ENCODE data around the gene GNAZ.

Gene GNAZ

DNA sequence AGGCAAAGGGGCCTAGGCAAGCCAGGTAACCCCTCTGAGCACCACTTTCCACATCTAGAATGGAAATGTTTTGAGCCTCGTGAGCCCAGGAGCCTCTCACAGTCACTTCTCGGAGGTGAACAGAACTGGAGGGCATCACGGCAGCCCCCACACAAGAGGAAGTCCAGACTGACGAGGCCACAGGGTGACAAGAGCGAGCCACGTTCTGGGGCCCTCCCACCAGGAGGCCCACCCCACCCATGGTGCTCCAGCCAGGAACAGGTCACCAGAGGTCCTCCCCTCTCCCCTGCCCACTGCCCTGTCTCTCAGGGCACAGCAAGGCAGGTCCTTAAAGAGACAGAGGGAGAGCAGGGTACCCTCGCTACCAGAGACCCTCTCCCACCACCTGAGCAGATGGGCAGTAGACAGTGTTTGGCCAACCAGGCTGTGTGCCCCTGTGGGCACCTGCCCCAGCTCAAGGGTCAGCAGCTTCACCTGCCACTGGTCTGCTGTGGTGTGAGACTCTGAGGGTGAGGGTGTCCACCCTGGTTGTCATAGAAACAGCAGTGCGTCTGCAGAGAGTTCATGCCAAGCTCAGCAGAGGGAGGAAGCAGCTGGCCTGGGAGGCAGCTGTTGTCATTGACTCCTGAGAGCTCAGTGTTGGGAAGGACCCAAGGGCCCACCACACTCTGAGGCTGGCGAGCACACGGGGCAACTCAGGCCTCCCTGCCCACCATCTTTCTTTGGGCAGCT is 40.0 kb downstream of the GNAZ start:
- DNase-seq, result no peak

DNA sequence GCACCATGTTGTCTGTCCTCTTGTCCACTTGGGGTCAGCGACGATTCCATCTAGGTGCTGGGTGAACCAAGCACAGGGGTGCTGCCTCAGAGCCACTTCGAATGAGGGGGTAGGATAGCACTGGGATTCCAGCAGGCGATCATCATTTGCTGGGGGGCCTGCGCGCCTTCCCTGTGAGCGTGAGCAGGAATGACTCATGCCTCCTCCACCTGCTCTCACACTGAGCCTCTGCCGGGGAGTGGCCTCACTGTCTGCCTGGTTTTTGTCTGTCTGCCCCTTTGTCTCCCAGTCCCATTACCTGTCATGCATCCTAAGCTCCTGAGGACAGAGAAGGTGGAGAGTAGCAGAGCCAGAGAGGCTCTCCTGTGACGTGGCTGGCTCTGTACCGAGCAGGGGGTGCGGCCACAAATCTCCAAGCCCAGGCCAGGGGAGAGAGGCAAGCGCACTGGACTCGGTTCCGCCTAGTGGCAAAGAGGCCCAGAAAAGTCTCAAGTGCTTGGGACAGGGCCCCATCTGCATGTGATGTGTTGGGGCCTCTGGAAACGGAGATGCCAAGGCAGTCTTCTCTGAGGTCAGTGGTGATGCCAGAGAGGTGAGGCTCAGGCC is 40.7 kb downstream of the GNAZ start:
- no peak for DNase-seq

DNA sequence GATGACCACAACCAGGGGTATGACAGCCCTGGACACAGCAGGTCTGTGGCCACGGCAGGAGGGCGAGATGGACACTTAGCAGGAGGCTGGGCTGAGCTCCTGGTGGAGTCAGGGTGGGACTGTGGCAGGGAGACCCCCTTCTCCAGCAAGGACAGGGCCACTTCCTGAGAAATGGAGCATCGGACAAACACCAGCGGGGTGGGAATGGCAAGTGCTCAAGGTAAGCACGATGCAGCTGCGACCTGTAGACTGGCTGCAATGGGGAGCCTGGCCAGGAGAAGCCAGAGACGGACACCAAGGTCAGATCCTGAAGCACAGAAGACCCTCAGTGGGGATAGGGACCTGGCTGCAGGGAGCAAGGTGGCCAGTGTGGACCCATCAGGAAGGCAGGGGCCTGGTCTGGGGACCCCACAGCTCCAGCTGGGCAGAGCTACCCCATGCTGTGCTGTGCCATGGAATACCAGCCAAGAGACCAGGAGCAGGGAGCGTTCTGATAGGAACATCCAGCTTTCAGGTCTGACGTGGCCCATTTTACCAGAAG is 42.2 kb downstream of the GNAZ start:
- DNase-seq, result no peak

DNA sequence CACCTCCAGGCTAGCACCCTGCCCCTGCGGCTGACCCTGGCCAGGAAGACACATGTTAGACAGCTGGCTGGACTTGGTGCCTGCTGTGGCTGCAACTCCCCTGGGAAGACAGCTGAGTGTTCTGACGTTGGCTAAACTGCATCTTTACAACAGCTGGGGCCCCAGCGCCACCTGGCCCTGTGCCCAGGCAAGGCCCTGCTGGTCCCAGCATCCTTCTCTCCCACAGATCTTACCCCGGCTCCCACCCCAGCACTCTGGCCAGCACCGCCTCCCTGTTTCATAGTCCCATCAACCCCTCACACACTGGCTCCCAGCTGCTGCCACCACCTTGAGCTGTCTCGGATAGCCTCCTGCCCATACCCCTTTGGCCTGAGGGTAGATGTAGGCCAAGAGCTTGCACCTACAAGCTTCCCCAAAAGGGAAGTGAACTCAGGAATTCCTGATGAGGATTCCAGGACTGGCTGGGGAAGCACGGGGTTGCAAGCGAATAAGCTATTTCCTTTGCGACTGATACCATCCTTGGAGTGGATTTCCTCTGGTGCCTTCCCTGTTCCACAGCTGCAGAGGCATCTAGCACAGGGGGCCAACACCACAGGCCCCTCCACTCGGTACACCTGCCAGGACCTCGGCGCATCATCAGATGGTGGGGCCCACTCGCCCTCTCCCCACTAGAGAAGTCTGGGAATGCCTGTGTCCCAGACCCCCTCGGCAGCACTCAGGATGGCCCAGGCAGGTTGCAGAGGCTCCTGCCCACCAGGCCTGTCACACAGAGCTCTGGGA is 42.9 kb downstream of the GNAZ start:
- no peak for DNase-seq

DNA sequence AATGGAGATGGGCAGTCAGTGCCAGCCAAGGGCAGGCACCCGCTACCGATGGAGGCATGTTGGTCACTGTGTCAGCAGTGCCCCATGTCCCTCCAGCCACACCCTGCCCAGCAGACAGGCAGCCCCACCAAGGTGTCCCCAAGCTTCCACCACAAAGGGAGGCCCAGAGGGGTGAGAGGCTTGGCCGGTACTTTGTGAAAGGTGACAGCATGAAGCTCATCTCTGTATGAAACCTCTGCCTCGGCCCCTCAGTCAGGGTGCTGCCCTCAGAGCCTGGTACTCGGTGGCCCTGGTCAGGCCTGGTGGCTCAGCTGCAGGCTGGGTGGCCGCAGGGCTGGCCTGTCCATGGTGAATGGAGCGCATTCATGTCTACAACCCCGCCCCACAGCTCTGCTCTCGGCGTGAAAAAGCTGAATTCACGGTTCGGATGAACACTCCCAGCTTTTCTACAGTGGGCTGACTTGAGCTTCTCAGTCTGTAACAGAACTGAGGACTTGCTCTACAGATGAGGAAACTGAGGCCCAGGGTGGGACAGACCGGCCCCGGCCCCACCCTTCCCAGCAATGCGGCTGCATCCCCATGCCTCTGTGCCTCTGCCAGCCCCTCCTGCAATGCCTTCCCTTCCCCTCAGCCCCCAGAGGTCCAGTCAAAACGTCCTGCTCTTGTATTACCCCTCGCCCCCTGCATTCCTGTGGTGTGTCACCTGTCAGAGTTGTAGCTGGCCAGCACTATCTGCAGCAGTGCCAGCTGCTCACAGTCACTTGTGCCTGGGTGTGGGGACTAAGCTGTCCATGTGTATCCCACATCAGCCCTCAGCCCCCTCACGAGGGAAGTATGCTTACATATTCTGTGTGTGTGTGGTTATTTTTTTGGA is 43.8 kb downstream of the GNAZ start:
- no peak for DNase-seq

DNA sequence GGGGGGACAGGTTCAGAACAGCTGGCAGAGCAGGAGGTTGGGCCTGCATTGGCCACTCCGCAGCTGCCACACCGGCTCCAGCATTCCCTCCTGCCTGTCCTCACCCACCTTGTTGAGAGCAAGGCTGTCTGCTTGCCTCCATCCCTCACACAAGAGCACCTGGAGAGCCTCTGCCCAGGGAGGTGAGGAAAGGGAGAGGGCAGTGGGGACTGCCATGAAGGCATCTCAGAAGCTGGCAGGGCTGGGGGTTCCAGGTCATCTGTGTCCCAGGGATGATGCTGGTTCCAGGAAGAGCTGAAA is 44.4 kb downstream of the GNAZ start:
- no peak for DNase-seq

DNA sequence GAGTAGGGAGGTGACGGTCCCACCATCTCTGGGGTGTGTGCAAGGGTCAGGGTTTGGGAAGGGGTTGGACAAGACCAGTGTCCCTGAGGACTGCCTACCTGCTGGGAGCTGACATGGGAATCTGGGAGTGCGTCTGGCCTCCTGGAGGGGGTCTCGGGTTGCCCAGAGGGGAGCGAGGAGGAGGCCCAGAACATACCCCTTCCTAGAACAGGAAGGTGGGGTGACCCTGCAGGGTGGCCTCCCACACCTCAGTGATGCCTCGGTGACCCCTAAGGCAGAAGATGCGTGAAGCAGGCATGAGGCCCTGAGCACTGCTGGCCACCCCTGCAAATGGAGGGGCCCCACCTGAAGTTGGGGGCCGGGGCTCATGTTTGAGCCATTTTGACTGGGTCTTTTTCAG is 45.0 kb downstream of the GNAZ start:
- DNase-seq, result no peak

DNA sequence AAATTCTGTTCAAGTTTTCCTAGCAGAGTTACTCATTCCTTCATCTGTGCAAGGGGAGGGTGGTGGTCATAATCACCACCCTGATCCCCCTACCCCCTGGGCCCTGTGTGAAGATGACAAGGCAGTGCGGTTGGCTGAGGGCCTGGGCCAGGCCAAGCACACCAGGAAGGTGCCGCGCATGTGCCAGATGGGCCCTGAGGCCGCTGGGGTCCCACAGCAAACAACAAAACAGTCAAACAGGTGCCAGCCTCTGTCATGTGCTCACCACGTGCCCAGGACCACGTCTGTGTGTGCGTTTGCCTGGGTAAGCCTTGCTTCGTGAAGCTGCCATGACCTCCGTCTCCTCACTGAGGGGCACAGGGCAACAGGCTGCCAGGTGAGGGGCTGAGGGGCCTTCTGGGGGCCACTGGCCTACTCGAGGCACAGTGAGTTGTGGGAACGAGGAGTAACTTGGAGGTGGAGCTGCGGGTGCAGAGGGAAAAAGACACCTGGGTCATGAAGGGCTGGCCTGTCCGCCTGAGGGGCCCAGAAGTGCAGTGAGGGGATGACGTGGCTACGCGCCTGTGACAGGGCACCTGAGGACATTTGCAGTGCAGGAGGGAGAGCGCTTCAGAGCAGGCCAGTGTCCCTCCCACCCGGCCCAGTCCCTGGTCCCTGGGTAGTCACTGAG is 45.6 kb downstream of the GNAZ start:
- no peak for DNase-seq

DNA sequence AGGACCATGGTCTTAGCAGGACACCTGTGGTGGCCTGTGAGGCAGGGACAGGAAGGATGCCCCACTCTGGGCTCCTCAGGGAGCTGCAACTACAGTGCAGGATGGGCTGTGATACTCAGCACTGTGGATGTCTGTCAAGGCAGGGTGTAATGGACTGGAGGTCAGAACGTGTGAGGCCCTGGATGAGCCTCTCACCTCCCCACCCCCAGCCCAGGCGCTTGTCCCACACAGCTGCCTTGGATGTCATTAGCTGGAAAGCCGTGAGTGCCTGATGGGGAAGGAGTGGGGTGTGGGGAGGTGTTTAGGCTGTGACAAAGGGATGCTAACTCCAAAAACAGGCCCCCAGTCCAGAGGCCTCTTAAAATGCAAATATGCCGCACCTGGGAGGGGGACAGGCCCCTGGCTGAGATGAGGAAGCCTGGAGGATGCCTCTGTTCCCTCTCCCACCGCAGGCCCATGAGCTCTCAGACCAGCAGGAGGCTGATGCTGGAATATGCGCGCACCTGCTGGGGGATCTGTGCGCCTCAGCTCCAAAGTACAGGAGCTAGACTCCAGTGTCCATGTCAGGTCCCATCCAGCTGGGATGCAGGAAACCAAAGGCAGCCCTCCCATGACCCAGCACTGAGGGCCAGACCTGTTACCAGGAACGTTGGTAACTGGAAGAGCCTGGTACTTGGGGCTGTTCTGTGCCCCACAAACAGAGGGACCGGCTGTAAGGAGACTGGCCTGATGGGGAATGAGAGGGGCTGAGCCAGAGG is 46.4 kb downstream of the GNAZ start:
- DNase-seq, result no peak

DNA sequence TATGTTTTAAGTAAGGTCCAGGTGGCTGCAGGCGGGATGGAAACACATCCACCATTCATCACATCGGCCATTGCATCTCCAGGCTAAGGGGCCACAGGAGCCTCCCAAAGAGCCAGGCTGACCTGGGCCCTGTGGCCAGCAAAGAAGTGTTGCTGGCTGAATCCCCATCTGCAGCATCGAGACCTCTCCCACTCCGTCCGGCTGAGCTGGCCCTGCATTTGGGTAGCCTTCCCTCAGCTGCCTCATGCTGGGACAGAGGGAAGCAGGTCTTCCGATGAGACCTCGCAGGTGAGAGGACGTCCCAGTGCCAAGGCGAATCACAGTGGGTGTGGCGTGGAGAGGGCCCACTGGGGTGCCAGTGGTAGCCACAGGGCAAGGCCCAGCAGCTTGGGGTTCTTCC is 47.0 kb downstream of the GNAZ start:
- no peak for DNase-seq

DNA sequence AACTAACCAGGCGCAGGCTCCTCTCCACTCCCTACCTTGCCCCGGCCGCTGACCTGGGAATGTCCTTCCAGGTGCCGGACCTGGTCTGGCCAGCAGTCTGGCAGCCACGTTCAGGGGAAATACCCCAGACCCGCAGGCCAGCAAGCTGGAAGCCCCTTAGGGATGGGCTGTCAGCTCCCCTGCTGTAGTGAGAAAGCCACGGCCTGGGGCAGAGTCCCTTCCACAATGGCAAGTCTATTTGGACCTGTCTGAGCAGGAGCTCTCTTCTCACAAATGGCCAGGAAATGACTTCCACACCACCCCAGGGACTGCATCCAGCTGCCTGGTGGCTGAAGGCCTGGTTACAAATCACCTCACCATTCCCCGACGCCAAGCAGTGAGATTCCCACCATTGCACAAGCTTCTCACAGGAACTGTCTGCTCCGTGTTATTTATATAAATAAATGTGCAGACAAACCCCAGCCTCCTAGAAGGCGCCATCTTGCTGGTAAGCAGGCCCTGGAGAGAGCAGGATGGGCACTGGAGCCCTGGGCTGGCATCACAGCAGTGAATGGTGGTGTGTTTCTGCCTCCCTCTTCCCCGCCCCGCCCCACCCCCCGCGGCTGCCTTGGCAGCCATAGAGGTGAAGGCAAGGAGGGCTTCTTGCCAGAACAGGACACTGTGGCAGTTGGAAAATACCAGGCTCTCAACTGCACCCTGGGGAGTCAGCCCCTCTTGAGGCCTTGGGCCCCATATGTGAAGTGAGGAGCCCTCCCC is 47.8 kb downstream of the GNAZ start:
- no peak for DNase-seq

DNA sequence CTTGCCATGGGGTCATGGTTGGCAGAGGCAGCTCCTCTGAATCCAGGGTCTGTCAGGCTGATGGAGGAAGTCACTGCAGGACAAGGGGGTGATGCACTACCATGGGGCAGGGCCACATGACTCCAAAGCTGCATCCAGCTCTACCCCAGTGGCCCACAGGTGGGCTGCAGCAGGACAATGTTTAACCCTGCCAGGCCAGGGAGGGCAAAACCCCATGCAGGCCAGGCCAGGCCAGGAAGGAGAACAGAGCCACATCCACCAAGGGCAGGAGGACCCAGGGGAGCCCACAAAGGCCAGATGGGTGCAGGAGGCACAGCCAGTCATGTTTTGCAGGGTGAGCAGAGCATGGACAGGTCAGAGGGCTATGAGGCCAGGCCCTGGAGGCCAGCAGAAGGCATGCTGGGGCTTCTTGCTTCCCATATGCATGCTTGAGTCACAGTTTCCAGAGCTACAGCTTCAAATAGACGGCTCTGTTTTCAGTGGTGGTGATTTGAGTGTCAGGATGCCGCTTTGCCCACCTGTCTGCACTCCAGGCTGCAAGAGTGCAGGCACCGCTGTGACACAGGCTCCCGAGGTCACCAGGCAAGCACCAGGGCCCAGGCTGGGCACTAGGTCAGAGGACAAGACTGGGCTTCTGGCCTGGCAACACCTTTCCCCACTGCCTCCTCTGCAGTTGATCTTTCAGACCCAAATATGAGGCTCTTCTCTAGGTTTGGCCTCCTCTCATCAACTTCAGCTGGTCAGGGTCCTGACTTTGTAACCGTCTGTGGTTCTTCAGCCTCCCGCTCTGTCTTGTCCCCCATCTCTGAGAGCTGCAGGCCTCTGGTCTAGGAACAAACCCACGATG is 48.6 kb downstream of the GNAZ start:
- DNase-seq, result no peak

DNA sequence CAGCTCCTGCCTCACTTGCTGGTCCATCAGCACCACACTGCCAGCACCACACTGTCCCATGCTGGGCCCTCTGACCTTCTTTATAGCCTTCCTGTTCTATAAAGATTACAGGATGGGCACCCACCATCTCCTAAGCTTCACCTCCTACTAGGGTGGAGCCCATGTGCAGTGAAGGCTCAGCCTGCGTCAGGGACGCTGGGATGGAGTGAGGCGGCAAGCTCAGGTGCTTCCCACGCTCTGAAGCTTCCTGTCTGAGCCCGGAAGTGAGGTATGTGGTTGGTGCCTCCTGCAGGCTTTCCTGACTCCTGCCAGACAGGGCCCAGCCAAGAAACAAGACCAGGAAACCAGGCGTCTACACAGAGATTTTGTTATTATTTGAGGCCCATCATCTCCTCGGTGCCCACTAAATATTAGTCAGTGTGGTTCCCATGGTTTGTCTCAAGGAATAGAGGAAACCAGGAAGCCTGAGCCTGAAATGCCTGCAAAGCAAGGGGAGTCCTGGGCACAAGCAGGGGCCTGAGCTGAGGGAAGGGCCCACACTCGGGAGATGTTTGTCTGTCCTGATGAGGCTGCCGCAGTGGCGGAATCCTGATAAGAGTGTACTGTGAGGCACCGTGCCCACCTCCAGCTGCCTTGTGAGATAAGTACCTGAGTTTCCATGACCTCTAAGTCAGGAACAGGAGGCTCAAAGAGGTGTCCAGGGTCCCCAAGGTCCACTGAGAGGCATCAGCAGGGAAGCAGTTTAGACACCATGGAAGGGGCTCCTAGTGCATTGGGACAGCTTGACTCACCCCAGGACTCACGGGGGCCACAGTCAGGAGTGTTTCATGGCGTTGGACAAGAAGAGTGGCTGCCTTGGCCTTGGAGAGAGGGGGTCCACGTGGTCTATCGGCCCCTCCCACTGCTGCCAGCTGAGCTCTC is 49.4 kb downstream of the GNAZ start:
- DNase-seq, result no peak

DNA sequence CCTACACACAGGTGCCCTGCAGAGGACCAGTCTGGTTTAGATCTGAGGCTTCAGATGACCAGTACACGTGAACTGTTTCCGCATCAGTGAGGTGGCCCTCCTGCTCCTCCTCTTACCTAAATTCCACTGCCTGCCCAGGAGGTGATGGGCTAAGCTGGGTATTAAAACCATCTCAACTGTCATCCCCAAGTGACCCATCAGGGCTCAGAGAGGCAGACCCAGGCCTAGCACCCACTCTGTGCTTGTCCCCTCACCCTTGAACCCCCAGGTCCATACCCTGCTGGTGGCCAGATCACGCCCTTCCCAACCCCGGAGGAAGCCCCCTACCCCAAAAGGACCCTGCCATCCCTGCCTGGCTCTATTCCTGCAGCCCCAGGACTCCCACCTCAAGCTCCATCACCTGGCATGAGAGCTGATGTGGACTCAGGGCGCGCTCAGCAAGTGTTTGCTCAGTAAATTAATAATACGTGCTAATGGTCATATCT is 50.1 kb downstream of the GNAZ start:
- no peak for DNase-seq

DNA sequence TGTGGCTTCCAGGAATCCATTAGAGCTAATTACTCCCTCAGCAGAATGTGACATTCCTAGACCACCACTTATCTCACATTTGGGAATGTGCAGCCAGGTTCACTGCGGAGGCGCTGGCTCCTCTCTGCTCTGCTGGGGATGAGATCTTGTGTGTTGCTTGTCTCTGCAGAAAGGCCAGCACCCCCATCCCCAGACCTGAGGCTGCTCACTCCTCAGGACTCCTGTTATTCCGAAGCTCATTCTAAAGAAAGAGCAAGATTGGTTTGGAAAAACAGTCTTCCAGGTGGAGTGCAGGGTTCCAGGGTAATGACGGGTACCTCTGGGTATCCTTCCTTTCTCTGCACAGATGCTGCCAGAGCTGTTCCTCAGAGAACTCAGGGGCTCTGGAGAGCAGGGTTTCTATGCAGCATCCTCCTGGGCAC is 50.7 kb downstream of the GNAZ start:
- DNase-seq, result no peak

DNA sequence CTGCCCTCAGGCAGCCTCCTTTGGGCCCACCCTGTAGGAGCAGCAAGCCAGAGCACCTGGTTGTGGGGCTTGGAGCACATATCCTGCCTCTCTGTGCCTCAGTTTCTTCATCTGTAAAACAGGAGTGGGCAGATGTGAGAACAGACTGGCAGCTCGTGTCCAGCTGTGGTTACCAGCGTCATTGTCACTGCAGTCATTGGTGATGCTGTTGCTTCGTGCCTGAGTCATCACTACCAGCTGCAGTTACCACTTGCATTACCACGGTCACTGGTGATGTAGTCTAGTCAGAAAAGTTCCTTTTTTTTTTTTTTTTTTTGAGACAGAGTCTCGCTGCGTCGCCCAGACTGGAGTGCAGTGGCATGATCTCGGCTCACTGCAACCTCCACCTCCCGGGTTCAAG is 51.1 kb downstream of the GNAZ start:
- no peak for DNase-seq

DNA sequence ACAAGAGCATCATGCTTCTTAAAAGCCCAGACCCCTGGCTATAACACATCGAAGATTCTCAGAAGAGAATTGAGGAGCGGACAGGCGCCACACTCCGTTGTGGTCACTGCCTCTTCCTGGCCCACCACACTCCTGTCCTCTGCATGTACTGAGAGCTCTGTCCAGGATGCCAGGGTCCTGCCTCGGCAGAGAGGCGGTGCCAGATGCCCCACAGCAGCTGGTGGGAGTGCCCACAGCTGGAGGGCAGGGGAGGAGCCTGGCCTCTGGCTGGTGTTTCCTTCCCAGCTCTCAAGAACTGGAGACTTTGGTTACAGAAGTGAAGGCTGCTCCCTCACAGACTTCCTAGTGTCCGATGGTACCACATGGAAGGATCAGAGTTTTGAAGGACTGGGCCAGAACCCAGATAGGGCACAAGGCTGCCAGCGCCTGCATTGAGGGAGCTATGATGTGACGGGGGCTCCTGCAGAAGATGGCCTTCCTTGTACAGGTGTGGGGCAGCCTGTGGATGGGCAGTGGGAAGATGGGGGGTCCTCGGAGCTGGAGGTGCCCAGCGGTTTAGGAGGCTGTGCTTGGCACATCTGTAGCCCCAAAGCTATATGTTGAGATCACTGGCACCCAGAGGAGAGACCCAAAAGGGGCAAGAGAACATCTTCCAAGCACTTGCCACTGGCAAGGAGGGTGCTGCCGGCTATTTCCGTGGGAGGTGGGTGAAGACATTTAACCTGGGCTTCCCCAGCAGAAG is 52.1 kb downstream of the GNAZ start:
- DNase-seq, result no peak

Measured in HCEC 1CT (cell line).